ENCODE results near the gene CCSER1. TPM values are rescaled to one million over a fixed set of nuclear protein-coding genes. Genes with fewer than 3 reads are reported as not detected.

The CCSER1 gene
- total and polyA plus RNA-seq, 2 of the 8 experiments (the other 6 are each of a cell fraction or from before 2014, with no cell fraction given), result 0.26 to 0.84 TPM

GRCh38 chr4:90951037-90951436, 823.8 kb downstream of the CCSER1 start:
- Histone ChIP-seq H2AK5ac (ENCODE audit: low read depth, low read length) (no peak overlapping the region), H3K14ac (ENCODE audit: insufficient read length) (no peak overlapping the region), H3K79me2 (ENCODE audit: control insufficient read depth in 1 of 2, insufficient read depth in 2 of 2, low read length in 2 of 2) (no peaks in the 10 kb centered on the region), H2BK20ac (ENCODE audit: low read length) (no peak overlapping the region), H3K4ac (replicated peaks; ENCODE audit: insufficient read length, low read depth, low read length) (no peak overlapping the region), H3K18ac (ENCODE audit: extremely low read depth, low read length) (no peak overlapping the region), H2BK15ac (ENCODE audit: low read length) (no peak overlapping the region), H3K27ac (ENCODE audit: low read depth, low read length) (no peak overlapping the region), H4K20me1 (replicated peaks in 1 of 2; ENCODE audit: control insufficient read depth in 1 of 2, insufficient read depth in 2 of 2, low read length in 2 of 2) (no peaks in the 10 kb centered on the region), H2BK120ac (replicated peaks; ENCODE audit: low read depth, low read length) (no peak overlapping the region), H3K27me3 (replicated peaks in 1 of 4; ENCODE audit: control insufficient read depth in 3 of 4, extremely low read depth in 1 of 4, insufficient read depth in 3 of 4, low read length in 3 of 4) (no peaks in the 10 kb centered on the region), H3K4me2 (ENCODE audit: insufficient read depth in 1 of 2, low read depth in 2 of 2, low read length in 2 of 2) (no peak overlapping the region), H3K4me3 (ENCODE audit: extremely low read depth in 1 of 4, insufficient read depth in 2 of 4, low read depth in 3 of 4, low read length in 4 of 4) (no peak overlapping the region), H2BK12ac (ENCODE audit: low read depth, low read length) (no peak overlapping the region), H3K4me1 (replicated peaks in 1 of 4; ENCODE audit: control insufficient read depth in 3 of 4, insufficient read depth in 4 of 4, low read length in 3 of 4) (no peaks in the 10 kb centered on the region), H4K91ac (replicated peaks; ENCODE audit: insufficient read length, low read length) (no peak overlapping the region), H3K9me3 (ENCODE audit: insufficient read depth in 2 of 2, low read depth in 1 of 2, low read length in 1 of 2) (no peaks in the 10 kb centered on the region), H2BK5ac (ENCODE audit: low read depth, low read length) (no peak overlapping the region), H2AFZ (ENCODE audit: low read length) (no peak overlapping the region), H3K23ac (ENCODE audit: insufficient read length) (no peak overlapping the region), H3K79me1 (ENCODE audit: low read depth, low read length) (no peaks in the 10 kb centered on the region), H3K36me3 (ENCODE audit: control insufficient read depth in 2 of 4, insufficient read depth in 4 of 4, low read length in 3 of 4) (no peaks in the 10 kb centered on the region), H4K8ac (ENCODE audit: extremely low read depth, insufficient read depth, low read length) (no peak overlapping the region), H4K5ac (ENCODE audit: insufficient read length, low read depth, low read length) (no peak overlapping the region), H3K56ac (replicated peaks; ENCODE audit: insufficient read length, low read depth, low read length) (no peak overlapping the region), H3K23me2 (ENCODE audit: low read depth, low read length) (no peaks in the 10 kb centered on the region), H3K9ac (replicated peaks in 1 of 4; ENCODE audit: extremely low read depth in 1 of 4, low read depth in 3 of 4, low read length in 3 of 4) (no peak overlapping the region)
- no peak for DNase-seq (ENCODE audit: low read depth in 1 of 2, low spot score in 2 of 2)
- ChIA-PET POLR2A (ENCODE audit: partially characterized antibody) (interaction anchor here (0.6 kb wide), 1 partner anchor 13 kb away, joined by 3 read pairs; no protein-coding TSS in a partner anchor), CTCF (ENCODE audit: partially characterized antibody) (interaction anchor here (0.6 to 1.3 kb wide), 3 partner anchors 10 to 77 kb away, joined by 3 read pairs; no protein-coding TSS in a partner anchor)
- 69% methylated on average over 2 of the region's 2 CpGs; no CpG with 5 or more reads in 1 of the 2 experiments for WGBS, 2 experiments (ENCODE audit: extremely low coverage in 1 of 2, insufficient coverage in 1 of 2, insufficient read length in 1 of 2, insufficient replicate concordance in 2 of 2, low coverage in 1 of 2, low lambda C conversion rate in 2 of 2, missing lambda C conversion rate in 1 of 2)
- FAIRE-seq, result peak; percentile 13
- TF ChIP-seq CHD1 (IDR thresholded peaks at IDR 0.05; ENCODE audit: low read depth, low read length) (no peak), SP2 (IDR thresholded peaks at IDR 0.05; ENCODE audit: low read length) (no peak), RBBP5 (IDR thresholded peaks at IDR 0.05; ENCODE audit: borderline replicate concordance, low read depth, low read length) (no peak), BCL11A (IDR thresholded peaks at IDR 0.05; ENCODE audit: low read depth in 2 of 2, low read length in 2 of 2) (no peak), KDM1A (IDR thresholded peaks at IDR 0.05; ENCODE audit: borderline replicate concordance, low read length) (no peak), EZH2 (IDR thresholded peaks at IDR 0.05; ENCODE audit: low read depth, low read length, severe bottlenecking) (no peak), CREB1 (IDR thresholded peaks at IDR 0.05) (no peak)
